Effector CD4-positive, alpha-beta T cell (primary cell): ENCODE results near the gene EIF4G3.
"Not testable (repeated sequence)": the region's sequence is repeated elsewhere in the genome, so short reads cannot be mapped to it uniquely, and the experiment has no call there.

ENCODE experiments used
- DNase-seq: peaks from one replicate; pipeline ENCODE4 v3.0.0-alpha.2; 2020

EIF4G3 gene

GRCh38 chr1:21188235-21188634 lies 11.5 kb upstream of the EIF4G3 start:
- DNase-seq, result no peak

GRCh38 chr1:21185221-21185731 lies 8.6 kb upstream of the EIF4G3 start:
- DNase-seq, result no peak

- no peak for DNase-seq
Measured at GRCh38 chr1:21184276-21184675, 7.6 kb upstream of the EIF4G3 start.

GRCh38 chr1:21182181-21182731 lies 5.6 kb upstream of the EIF4G3 start:
- DNase-seq, result no peak

- not testable (repeated sequence) for DNase-seq
Measured at GRCh38 chr1:21178271-21178670, 1.6 kb upstream of the EIF4G3 start.

GRCh38 chr1:21175670-21176581 lies 771 bp downstream of the EIF4G3 start:
- DNase-seq, result peak; percentile 35

GRCh38 chr1:21175324-21175669 lies 1.4 kb downstream of the EIF4G3 start:
- DNase-seq, result peak; percentile 4

GRCh38 chr1:21174654-21175323 lies 1.9 kb downstream of the EIF4G3 start:
- no peak for DNase-seq

GRCh38 chr1:21174230-21174629 lies 2.5 kb downstream of the EIF4G3 start:
- DNase-seq, result no peak

- DNase-seq, result not testable (repeated sequence)
Measured at GRCh38 chr1:21173096-21173495, 3.6 kb downstream of the EIF4G3 start.

- DNase-seq, result not testable (repeated sequence)
Measured at GRCh38 chr1:21170837-21171236, 5.9 kb downstream of the EIF4G3 start.

GRCh38 chr1:21168444-21168843 lies 8.3 kb downstream of the EIF4G3 start:
- no peak for DNase-seq

GRCh38 chr1:21165646-21166045 lies 11.1 kb downstream of the EIF4G3 start:
- no peak for DNase-seq

- DNase-seq, result no peak
Measured at GRCh38 chr1:21165076-21165475, 11.6 kb downstream of the EIF4G3 start.

- no peak for DNase-seq
Measured at GRCh38 chr1:21164266-21164665, 12.4 kb downstream of the EIF4G3 start.

- DNase-seq, result no peak
Measured at GRCh38 chr1:21162740-21163464, 13.8 kb downstream of the EIF4G3 start.

- no peak for DNase-seq
Measured at GRCh38 chr1:21161842-21162241, 14.9 kb downstream of the EIF4G3 start.

- DNase-seq, result no peak
Measured at GRCh38 chr1:21160263-21160796, 16.4 kb downstream of the EIF4G3 start.

- no peak for DNase-seq
Measured at GRCh38 chr1:21157868-21158267, 18.8 kb downstream of the EIF4G3 start.

GRCh38 chr1:21157054-21157453 lies 19.6 kb downstream of the EIF4G3 start:
- no peak for DNase-seq

- DNase-seq, result no peak
Measured at GRCh38 chr1:21156019-21156418, 20.7 kb downstream of the EIF4G3 start.

- DNase-seq, result no peak
Measured at GRCh38 chr1:21154717-21155116, 22.0 kb downstream of the EIF4G3 start.

- no peak for DNase-seq
Measured at GRCh38 chr1:21153388-21153787, 23.3 kb downstream of the EIF4G3 start.
